WTC11 (cell line): ENCODE results near the gene SORCS2. TPM values are rescaled to one million over a fixed set of nuclear protein-coding genes. Genes with fewer than 3 reads are reported as not detected.

Experiments used
- ATAC-seq: fragments of 200-7000 bp; cut with Tn5 transposase; 2 replicates; pipeline ENCODE4 v1.10.0; 2021; ENCODE audit warnings: mild to moderate bottlenecking, moderate library complexity
- CTCF ChIA-PET: fragments of 300-600 bp; sonication (Branson Sonifier 250); formaldehyde crosslinking; loops from one replicate; lab custom pipeline; 2021; ENCODE audit warnings: antibody characterized with exemption; lab: Charles Lee
- POLR2A ChIA-PET: fragments of 350-600 bp; sonication (Branson Sonifier 250); formaldehyde crosslinking; loops from one replicate; lab custom pipeline; 2021; ENCODE audit warnings: antibody characterized with exemption; lab: Charles Lee
- DNase-seq: peaks from one replicate; pipeline ENCODE4 v3.0.0; 2021; ENCODE audit warnings: low spot score
- H3K27ac Mint-ChIP-seq: 2 replicates; pipeline ENCODE4 v1.8.0; 2021; ENCODE audit warnings: mixed read lengths
- H3K27me3 Mint-ChIP-seq: 2 replicates; pipeline ENCODE4 v1.8.0; 2021; ENCODE audit warnings: low read depth, mild to moderate bottlenecking, moderate library complexity, mixed read lengths
- H3K36me3 Mint-ChIP-seq: 2 replicates; pipeline ENCODE4 v1.8.0; 2021; ENCODE audit warnings: mixed read lengths
- H3K4me1 Mint-ChIP-seq: 2 replicates; pipeline ENCODE4 v1.8.0; 2022; ENCODE audit warnings: mixed read lengths
- H3K4me3 Mint-ChIP-seq: 2 replicates; pipeline ENCODE4 v1.8.0; 2021; ENCODE audit warnings: mild to moderate bottlenecking, moderate library complexity, mixed read lengths
- H3K9me3 Mint-ChIP-seq: 2 replicates; pipeline ENCODE4 v1.8.0; 2021; ENCODE audit warnings: mixed read lengths
- EMX1 ChIP-seq: fragments of 250-450 bp; sonication (Bioruptor Pico); IDR thresholded peaks from 2 replicates; pipeline ENCODE4 v1.8.0; 2021; ENCODE audit warnings: mild to moderate bottlenecking
- ESRRA ChIP-seq: sonication (generic); formaldehyde crosslinking; IDR thresholded peaks from 2 replicates; pipeline ENCODE4 v1.8.1; 2022; ENCODE audit warnings: mild to moderate bottlenecking, missing genetic modification reagents, borderline replicate concordance
- ETV6 ChIP-seq: sonication (generic); formaldehyde crosslinking; IDR thresholded peaks from 2 replicates; pipeline ENCODE4 v1.8.1; 2022; ENCODE audit warnings: mild to moderate bottlenecking, missing genetic modification reagents
- HMGA2 ChIP-seq: fragments of 250-450 bp; sonication (Bioruptor Pico); IDR thresholded peaks from 2 replicates; pipeline ENCODE4 v1.4.0; 2021; ENCODE audit warnings: mild to moderate bottlenecking, moderate library complexity
- JAZF1 ChIP-seq: fragments of 250-450 bp; sonication (Bioruptor Pico); IDR thresholded peaks from 2 replicates; pipeline ENCODE4 v1.9.0; 2021; ENCODE audit warnings: moderate library complexity, mild to moderate bottlenecking, inconsistent platforms
- NR3C1 ChIP-seq: sonication (generic); formaldehyde crosslinking; conservative IDR thresholded peaks from 2 replicates; pipeline ENCODE4 v1.8.1; 2023; ENCODE audit warnings: low read depth, mild to moderate bottlenecking, missing genetic modification reagents
- PRRX2 ChIP-seq: fragments of 250-450 bp; sonication (Bioruptor Pico); IDR thresholded peaks from 2 replicates; pipeline ENCODE4 v1.8.0; 2021; ENCODE audit warnings: mild to moderate bottlenecking
- RORB ChIP-seq: fragments of 250-450 bp; sonication (Bioruptor Pico); IDR thresholded peaks from 2 replicates; pipeline ENCODE4 v1.9.0; 2021; ENCODE audit warnings: mild to moderate bottlenecking
- SMAD4 ChIP-seq: sonication (generic); formaldehyde crosslinking; IDR thresholded peaks from 2 replicates; pipeline ENCODE4 v1.8.0; 2022; ENCODE audit warnings: mild to moderate bottlenecking, missing genetic modification reagents
- TEAD1 ChIP-seq: sonication (generic); formaldehyde crosslinking; IDR thresholded peaks from 2 replicates; pipeline ENCODE4 v1.8.0; 2022; ENCODE audit warnings: mild to moderate bottlenecking, missing genetic modification reagents
- ZBTB21 ChIP-seq: sonication (generic); formaldehyde crosslinking; IDR thresholded peaks from 2 replicates; pipeline ENCODE4 v1.8.1; 2023; ENCODE audit warnings: mild to moderate bottlenecking, missing genetic modification reagents, borderline replicate concordance
- ZNF219 ChIP-seq: sonication (generic); formaldehyde crosslinking; IDR thresholded peaks from 2 replicates; pipeline ENCODE4 v1.8.0; 2023; ENCODE audit warnings: missing genetic modification reagents, mild to moderate bottlenecking, borderline replicate concordance
- ZNF317 ChIP-seq: sonication (generic); formaldehyde crosslinking; IDR thresholded peaks from 2 replicates; pipeline ENCODE4 v1.8.1; 2023; ENCODE audit warnings: low read depth, mild to moderate bottlenecking, moderate library complexity, missing genetic modification reagents, borderline replicate concordance
- total RNA-seq: library from RNA; stranded (reverse); gene quantifications from 3 replicates; pipeline ENCODE4 v1.2.3, GENCODE V29; 2021
- TF ChIP-seq, protein P1 (sequence below): sonication (generic); formaldehyde crosslinking; IDR thresholded peaks from 2 replicates; pipeline ENCODE4 v1.8.1; 2022; ENCODE audit warnings: mild to moderate bottlenecking, moderate library complexity, missing genetic modification reagents
- TF ChIP-seq, protein P2 (sequence below): fragments of 250-450 bp; sonication (Bioruptor Pico); conservative IDR thresholded peaks from 2 replicates; pipeline ENCODE4 v1.9.0; 2021; ENCODE audit warnings: mild to moderate bottlenecking
- TF ChIP-seq, protein P3 (sequence below): sonication (generic); formaldehyde crosslinking; IDR thresholded peaks from 2 replicates; pipeline ENCODE4 v1.8.0; 2023; ENCODE audit warnings: missing genetic modification reagents, mild to moderate bottlenecking, borderline replicate concordance
- TF ChIP-seq, protein P4 (sequence below): sonication (generic); formaldehyde crosslinking; IDR thresholded peaks from 2 replicates; pipeline ENCODE4 v1.8.1; 2023; ENCODE audit warnings: mild to moderate bottlenecking, missing genetic modification reagents
- TF ChIP-seq, protein P5 (sequence below): sonication (generic); formaldehyde crosslinking; IDR thresholded peaks from 2 replicates; pipeline ENCODE4 v1.8.0; 2022; ENCODE audit warnings: mild to moderate bottlenecking, missing genetic modification reagents
- TF ChIP-seq, protein P6 (sequence below): sonication (generic); formaldehyde crosslinking; IDR thresholded peaks from 2 replicates; pipeline ENCODE4 v1.8.0; 2022; ENCODE audit warnings: mild to moderate bottlenecking, missing genetic modification reagents
- TF ChIP-seq, protein P7 (sequence below): fragments of 250-450 bp; sonication (Bioruptor Pico); IDR thresholded peaks from 2 replicates; pipeline ENCODE4 v1.9.0; 2021; ENCODE audit warnings: mild to moderate bottlenecking

The SORCS2 gene
- total RNA-seq, 1 experiment from 2014 or later = 6.6 TPM

DNA sequence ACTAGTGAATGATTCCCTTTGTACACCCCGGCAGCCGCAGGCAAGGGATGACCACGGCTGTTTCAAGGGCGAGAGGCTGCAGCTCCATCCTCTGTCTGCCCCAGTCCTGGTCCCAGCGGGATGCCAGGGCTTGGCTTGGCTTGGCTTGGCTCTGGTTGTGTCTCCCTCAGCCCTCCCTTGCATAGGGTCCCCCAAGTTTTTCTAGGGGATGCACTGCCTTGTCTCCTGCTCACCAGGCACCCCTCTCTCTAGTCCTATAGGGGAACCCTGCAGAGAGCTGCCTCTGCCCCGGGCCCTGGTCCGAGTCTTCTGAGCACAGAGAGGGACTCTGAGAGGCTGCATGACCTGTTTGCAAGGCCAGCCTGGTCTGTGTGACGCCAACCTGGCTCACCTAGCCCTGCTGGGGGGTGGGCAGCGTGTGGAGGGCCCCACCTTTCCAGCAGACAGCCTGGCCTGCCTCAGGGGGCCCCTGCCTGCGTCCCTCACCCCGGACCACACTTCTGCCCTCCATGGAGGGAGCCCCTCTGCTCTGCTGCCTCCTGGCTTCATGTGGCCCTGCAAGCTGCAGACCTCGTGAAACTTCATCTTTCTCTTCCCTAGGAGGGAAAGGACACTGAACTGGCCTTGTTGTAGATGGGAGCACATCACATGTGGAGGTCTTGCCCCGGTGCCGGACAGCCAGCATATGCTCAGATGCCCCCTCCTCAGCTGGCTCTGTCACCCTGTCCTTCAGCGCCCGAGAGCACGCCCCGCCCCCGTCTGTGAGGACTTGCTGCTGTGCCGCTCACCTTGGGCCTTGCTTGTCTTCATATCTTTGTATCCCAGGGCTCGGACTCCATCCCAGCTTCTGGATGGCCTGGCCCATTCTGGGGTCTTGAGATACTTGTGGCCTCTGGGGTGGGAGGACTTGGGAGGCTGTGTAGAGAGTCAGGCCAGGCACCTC, 16.4 kb downstream of the SORCS2 start (continued):
- TF ChIP-seq TEAD1 (CRISPR knock-in tag) (no peak), JAZF1 (no peak), SMAD4 (CRISPR knock-in tag) (no peak), ZNF317 (CRISPR knock-in tag) (no peak)
- TF ChIP-seq, protein P1, sequence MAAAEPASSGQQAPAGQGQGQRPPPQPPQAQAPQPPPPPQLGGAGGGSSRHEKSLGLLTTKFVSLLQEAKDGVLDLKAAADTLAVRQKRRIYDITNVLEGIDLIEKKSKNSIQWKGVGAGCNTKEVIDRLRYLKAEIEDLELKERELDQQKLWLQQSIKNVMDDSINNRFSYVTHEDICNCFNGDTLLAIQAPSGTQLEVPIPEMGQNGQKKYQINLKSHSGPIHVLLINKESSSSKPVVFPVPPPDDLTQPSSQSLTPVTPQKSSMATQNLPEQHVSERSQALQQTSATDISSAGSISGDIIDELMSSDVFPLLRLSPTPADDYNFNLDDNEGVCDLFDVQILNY (CRISPR knock-in tag) = no peak

DNA sequence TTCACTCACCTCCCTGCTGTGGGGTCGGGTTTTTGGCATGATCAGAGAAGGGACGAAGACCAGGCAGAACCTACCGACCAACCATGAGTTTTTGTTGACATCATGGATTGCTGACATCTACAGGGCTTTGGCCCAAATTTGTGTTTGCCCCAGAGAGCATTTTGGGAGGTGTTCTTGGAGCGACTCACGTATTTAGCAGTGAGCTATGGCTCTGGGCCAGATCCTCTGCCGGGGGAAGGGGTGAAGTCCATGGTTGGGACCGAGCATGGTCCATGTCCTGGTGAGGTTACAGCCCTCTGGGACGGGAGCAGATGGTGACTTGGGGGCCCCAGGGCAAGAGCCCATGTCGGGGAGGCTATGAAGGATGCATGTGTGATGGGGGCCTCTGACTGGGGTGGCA, 17.4 kb downstream of the SORCS2 start:
- no peak for ATAC-seq
- CTCF ChIA-PET = no interaction called here
- TF ChIP-seq RORB (CRISPR knock-in tag) = no peak
- TF ChIP-seq ESRRA (CRISPR knock-in tag) = no peak
- no peak for TF ChIP-seq HMGA2
- TF ChIP-seq, protein P2, sequence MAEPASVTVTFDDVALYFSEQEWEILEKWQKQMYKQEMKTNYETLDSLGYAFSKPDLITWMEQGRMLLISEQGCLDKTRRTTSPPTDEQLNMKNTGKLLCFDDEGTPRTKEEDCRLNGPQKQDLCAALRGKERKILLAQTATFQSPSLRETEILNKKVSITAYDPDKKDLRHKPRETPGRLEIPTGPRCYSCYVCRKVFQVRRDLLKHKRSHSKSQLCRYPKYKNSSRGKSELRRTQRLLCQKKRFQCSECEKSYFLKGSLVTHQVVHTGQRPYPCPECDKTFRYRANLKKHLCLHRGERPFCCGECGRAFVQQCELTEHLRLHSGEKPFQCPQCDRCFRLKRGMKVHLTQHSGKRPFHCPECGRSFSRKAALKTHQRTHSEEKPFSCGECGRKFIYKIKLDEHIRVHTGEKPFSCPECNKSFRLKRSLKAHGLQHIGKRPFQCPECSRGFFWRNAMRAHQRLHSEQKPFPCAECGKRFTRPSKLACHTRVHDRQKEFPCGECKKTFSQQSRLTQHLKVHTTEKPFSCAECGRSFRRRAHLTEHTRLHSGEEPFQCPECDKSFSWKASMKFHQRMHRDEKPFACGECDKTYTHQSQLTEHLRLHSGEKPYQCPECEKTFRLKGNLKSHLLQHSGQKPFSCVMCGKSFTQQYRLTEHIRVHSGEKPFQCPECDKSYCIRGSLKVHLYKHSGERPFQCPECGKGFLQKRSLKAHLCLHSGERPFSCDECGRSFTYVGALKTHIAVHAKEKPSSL (CRISPR knock-in tag) = no peak
- no peak for TF ChIP-seq NR3C1 (CRISPR knock-in tag)
- TF ChIP-seq, protein P3, sequence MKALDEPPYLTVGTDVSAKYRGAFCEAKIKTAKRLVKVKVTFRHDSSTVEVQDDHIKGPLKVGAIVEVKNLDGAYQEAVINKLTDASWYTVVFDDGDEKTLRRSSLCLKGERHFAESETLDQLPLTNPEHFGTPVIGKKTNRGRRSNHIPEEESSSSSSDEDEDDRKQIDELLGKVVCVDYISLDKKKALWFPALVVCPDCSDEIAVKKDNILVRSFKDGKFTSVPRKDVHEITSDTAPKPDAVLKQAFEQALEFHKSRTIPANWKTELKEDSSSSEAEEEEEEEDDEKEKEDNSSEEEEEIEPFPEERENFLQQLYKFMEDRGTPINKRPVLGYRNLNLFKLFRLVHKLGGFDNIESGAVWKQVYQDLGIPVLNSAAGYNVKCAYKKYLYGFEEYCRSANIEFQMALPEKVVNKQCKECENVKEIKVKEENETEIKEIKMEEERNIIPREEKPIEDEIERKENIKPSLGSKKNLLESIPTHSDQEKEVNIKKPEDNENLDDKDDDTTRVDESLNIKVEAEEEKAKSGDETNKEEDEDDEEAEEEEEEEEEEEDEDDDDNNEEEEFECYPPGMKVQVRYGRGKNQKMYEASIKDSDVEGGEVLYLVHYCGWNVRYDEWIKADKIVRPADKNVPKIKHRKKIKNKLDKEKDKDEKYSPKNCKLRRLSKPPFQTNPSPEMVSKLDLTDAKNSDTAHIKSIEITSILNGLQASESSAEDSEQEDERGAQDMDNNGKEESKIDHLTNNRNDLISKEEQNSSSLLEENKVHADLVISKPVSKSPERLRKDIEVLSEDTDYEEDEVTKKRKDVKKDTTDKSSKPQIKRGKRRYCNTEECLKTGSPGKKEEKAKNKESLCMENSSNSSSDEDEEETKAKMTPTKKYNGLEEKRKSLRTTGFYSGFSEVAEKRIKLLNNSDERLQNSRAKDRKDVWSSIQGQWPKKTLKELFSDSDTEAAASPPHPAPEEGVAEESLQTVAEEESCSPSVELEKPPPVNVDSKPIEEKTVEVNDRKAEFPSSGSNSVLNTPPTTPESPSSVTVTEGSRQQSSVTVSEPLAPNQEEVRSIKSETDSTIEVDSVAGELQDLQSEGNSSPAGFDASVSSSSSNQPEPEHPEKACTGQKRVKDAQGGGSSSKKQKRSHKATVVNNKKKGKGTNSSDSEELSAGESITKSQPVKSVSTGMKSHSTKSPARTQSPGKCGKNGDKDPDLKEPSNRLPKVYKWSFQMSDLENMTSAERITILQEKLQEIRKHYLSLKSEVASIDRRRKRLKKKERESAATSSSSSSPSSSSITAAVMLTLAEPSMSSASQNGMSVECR = no peak
- no peak for TF ChIP-seq PRRX2
- TF ChIP-seq, protein P4, sequence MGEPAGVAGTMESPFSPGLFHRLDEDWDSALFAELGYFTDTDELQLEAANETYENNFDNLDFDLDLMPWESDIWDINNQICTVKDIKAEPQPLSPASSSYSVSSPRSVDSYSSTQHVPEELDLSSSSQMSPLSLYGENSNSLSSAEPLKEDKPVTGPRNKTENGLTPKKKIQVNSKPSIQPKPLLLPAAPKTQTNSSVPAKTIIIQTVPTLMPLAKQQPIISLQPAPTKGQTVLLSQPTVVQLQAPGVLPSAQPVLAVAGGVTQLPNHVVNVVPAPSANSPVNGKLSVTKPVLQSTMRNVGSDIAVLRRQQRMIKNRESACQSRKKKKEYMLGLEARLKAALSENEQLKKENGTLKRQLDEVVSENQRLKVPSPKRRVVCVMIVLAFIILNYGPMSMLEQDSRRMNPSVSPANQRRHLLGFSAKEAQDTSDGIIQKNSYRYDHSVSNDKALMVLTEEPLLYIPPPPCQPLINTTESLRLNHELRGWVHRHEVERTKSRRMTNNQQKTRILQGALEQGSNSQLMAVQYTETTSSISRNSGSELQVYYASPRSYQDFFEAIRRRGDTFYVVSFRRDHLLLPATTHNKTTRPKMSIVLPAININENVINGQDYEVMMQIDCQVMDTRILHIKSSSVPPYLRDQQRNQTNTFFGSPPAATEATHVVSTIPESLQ (CRISPR knock-in tag) = no peak
- no peak for TF ChIP-seq ETV6 (CRISPR knock-in tag)
- TF ChIP-seq, protein P5, sequence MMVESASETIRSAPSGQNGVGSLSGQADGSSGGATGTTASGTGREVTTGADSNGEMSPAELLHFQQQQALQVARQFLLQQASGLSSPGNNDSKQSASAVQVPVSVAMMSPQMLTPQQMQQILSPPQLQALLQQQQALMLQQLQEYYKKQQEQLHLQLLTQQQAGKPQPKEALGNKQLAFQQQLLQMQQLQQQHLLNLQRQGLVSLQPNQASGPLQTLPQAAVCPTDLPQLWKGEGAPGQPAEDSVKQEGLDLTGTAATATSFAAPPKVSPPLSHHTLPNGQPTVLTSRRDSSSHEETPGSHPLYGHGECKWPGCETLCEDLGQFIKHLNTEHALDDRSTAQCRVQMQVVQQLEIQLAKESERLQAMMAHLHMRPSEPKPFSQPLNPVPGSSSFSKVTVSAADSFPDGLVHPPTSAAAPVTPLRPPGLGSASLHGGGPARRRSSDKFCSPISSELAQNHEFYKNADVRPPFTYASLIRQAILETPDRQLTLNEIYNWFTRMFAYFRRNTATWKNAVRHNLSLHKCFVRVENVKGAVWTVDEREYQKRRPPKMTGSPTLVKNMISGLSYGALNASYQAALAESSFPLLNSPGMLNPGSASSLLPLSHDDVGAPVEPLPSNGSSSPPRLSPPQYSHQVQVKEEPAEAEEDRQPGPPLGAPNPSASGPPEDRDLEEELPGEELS = no peak
- TF ChIP-seq, protein P6, sequence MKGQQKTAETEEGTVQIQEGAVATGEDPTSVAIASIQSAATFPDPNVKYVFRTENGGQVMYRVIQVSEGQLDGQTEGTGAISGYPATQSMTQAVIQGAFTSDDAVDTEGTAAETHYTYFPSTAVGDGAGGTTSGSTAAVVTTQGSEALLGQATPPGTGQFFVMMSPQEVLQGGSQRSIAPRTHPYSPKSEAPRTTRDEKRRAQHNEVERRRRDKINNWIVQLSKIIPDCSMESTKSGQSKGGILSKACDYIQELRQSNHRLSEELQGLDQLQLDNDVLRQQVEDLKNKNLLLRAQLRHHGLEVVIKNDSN (CRISPR knock-in tag) = no peak
- TF ChIP-seq, protein P7, sequence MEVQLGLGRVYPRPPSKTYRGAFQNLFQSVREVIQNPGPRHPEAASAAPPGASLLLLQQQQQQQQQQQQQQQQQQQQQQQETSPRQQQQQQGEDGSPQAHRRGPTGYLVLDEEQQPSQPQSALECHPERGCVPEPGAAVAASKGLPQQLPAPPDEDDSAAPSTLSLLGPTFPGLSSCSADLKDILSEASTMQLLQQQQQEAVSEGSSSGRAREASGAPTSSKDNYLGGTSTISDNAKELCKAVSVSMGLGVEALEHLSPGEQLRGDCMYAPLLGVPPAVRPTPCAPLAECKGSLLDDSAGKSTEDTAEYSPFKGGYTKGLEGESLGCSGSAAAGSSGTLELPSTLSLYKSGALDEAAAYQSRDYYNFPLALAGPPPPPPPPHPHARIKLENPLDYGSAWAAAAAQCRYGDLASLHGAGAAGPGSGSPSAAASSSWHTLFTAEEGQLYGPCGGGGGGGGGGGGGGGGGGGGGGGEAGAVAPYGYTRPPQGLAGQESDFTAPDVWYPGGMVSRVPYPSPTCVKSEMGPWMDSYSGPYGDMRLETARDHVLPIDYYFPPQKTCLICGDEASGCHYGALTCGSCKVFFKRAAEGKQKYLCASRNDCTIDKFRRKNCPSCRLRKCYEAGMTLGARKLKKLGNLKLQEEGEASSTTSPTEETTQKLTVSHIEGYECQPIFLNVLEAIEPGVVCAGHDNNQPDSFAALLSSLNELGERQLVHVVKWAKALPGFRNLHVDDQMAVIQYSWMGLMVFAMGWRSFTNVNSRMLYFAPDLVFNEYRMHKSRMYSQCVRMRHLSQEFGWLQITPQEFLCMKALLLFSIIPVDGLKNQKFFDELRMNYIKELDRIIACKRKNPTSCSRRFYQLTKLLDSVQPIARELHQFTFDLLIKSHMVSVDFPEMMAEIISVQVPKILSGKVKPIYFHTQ (CRISPR knock-in tag) = no peak
- TF ChIP-seq ZNF219 (CRISPR knock-in tag) = no peak
- TF ChIP-seq EMX1 = no peak
- no peak for TF ChIP-seq ZBTB21 (CRISPR knock-in tag)

More for the DNA sequence above, 17.4 kb downstream of the SORCS2 start:
- Mint-ChIP-seq H3K9me3 (peaks cover 11% of the 10 kb centered on the region), H3K4me3 (no peak overlapping the region), H3K4me1 (peaks cover 26% of the 10 kb centered on the region), H3K36me3 (peaks cover 11% of the 10 kb centered on the region), H3K27me3 (no peaks in the 10 kb centered on the region), H3K27ac (no peak overlapping the region)
- POLR2A ChIA-PET = no interaction called here
- DNase-seq = no peak
